Amniotic stem cell (primary cell): ENCODE measurements around the gene ABCA13.
"Not testable (repeated sequence)": the region's sequence is repeated elsewhere in the genome, so short reads cannot be mapped to it uniquely, and the experiment has no call there.

ENCODE experiments used
- DNase-seq: peaks from one replicate; lab custom pipeline; 2025; lab: John Stamatoyannopoulos, UW

ABCA13 gene

DNA sequence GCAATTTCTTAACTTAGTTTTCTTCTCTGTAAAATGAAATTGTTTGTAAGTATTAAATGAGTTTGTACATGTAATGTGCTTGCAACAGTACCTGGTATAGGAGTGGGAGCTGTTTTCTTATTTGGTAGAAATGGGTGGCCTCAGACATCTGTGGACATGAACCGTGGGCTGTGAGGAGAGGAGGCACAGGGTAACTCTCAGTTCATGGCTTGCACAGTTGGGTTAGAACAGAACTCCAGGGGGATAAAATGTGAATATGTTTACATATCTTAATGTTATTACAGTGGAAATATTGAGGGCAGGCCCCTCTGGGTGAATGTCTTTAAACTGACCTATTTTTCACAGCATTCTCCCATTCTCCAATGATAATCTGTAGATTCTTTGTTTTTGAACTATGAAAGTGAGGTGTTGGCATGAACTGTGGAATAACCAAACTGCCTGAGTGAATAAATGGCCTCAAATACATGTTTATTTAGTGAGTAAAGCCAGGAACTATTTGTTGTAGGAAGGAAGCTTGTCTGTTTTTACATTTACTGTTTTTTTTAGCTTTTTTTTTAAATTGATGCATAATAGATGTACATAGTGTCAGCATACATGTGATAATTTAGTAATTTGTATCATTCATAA, 2.6 kb downstream of the ABCA13 start:
- DNase-seq, result no peak

DNA sequence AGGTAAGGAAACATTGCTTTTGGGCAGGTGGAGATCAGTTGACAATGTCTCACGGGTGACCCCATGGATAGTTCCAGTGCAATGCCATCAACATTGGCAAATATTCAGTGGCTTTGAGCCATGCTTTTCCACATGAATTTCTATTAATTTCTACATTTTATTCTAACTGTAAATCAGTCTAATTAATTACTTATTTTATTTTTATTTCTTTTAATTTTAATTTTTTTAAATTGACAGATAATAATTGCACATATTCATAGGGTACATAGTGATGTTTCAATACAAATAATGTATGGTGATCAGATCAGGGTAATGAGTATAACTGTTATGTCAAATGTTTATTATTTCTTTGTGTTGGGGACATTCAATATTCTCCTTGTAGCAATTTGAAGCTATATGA, 3.8 kb downstream of the ABCA13 start:
- no peak for DNase-seq

DNA sequence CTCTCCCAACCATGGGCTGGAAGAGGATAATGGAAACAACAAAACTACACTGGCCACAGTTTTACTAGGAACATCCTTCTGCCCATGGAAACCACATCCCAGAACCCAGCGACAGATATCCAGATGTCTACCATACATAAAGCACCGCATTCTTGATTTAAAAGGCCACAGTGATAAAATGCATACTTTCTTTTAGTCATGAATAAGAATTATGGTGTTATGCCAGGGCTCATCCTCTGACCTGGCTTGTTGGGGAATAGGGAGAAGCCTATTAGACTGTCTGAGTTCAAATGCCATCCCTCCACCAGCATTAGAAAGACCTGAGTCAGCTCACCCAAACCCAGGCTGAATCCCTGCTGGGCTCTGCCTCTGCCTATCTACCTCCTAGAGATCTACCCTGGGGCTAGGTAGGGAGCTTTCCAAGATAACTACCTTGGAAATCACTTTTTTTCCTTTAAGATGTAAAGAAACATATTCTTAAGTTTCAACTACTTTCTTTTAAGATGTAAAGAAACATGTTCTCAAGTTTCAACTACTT, 5.2 kb downstream of the ABCA13 start:
- DNase-seq, result no peak

DNA sequence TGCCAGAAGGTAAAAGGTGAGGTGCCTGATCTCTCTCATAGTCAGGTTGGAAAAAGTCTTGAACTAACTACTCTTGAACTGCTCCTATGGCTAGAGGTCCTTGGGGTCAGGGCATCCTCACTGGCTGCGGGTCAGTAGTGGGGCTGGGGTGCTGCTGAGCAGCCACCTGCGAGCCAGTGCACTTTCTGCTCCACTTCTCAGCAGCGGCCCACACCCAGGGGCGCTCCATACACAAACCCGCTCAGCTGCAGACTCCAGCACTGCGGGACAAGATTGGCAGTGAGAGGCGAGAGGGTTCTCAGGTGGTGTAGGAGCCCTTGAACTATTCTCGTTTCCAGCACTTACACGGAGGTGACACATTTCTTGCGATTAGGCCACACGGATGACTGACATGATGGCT, 6.0 kb downstream of the ABCA13 start:
- DNase-seq, result no peak

DNA sequence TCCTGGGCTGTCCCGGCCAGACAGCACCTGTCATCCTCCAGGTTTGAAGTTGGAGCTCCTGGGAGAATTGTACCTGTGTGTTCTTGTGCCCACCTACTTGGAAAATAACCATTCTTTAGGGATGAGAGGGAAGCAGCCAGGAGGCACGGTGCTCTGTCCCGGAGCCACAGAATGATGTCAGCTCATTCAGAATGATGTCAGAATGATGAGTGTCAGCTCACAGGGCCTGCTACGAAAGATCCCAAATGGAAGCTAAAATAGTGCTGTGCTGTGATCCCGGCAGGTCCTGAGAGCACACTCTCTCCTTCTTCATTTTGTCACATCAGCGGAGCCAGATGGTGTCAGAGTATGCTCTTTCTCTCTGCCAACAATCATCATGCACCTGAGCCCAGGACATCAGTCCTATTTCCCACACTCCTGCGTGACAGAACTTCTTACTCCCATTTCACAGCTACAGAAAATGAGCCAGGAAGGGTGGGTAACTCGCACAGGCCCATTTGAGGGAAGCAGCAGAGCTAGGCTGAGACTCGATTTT, 8.3 kb downstream of the ABCA13 start:
- no peak for DNase-seq

DNA sequence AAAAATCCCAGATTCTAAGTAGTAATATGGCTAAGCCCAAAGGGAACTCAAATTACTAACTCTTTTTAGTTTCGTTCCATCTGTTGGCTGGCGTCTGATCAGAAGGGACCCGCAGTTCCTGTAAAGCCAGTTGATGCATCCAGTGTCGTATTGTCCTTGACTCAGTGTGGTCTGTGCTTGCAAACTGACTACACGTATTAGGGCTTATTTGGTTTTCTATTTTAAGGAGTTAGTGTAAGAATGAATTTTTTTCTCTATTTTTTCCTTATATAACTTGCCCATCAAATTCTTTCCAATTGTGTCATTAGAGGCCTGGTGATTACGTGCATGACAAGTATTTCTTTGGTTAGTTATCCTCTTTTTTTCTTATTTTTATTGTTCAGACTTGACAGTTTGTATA, 9.7 kb downstream of the ABCA13 start:
- no peak for DNase-seq

DNA sequence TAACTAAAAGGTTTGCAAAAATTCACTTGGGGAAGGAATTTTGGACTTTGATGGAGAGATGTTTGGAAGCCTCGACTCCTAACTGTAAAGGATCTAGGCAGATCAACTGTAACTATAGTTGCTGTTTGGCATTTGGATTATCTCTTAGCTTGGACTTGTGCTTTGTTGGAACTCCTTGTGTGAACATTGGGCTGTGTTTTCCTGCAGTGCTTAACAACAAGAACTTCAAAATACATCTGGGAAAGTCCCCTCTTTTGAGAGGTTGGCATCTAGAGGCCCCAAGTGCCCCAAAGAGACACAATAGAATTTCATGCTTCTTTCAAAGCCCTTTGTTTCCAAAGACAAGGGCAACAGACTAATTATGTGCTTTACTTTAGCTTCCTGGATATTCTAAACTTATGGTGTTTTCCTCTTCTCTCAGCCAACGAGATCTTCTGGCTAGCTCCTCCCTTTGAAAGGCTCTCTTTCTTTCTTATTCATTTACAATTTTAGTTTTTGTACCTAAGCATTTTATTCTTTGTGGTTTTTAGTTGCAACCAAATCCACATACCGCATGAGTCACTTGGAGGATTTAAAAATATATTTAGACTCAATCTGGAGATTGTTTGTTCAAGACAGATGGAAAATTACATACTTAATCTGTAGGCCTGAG, 11.6 kb downstream of the ABCA13 start:
- peak; percentile 31 for DNase-seq

DNA sequence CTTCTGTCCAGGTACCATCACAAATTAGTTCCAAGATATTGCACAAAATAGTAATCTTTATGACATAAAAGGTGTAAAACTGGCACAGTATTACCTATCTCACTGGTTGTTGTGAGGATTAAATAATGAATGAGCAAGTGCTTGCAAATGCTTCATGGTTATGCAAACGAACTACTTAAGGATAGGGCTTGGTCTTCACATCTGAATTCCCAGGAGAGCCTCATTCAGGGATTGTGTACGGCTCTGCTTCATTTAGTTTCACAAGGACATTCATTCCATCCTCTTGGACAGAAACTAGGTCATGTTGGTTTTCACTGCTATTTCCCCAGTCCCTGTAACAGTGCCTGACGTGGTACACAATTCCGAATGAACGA, 12.1 kb downstream of the ABCA13 start:
- DNase-seq, result no peak

DNA sequence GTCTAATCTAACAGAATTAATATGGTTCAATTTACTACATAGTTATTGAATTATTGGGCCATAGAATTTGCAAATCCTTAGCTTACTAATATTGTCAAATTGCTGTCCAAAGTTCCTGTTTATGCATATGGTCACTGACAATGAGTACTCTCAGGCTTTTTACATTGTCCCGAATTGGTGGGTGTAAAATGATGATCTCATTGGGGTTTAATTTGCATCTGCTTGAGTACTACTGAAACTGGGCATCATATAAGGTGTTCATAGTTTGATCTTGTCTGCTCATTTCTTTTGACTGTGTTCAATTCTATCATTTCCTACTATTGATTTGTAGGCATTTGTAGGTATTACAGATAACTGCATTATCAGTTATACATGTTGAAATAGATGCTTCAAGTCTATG, 12.7 kb downstream of the ABCA13 start:
- no peak for DNase-seq

DNA sequence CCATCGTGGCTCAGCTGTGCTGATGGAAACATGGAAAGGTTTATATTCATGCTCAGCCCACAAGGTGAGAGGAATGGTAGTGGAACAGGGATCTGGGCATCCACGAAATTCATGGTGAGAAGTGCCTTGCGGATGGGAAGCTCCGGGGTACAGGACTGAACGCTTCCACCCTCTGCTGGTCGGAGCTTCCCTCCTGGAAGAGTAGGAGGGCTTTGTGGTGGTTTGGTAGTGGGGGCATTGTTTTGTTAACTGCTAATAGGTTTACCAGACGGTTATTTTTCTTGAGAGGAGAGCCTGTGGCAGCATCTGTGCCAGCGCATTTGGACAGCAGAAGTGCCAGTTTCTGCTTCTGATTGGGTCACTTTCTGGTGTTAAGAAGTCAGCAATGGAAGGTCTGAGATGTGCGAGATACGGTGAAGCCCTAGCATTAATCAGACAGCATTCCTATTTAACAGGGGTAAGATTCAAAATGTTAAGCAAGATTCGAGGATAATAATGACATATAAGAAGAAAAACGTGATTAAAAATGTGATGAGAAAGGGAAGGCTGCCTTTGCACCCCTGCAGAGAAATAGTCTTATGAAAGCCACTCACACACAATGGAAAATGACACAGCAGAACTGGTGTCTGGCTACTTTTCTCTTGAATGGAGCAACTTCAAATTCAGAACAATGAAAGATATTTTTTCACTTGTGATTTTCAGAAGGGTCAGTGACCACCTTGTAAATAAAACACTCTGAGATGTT, 17.7 kb downstream of the ABCA13 start:
- DNase-seq, result no peak

DNA sequence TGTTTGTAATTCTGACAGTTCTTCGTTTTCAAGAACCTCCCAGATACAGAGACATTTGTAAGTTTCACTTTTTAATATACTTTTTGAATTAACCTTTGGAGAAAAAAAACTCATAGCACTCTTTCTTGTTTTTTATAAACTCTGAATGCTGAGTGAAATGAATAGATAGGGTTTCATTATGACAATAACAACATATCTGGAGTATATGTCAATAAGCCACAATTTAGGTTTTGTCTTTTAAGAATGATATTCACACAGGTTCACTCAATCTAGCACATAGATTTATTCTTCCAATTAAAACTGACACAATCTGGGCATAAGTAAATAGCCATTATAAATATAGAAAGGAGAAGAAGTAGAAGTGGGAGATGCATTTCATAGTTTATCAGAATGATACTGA, 21.7 kb downstream of the ABCA13 start:
- no peak for DNase-seq

DNA sequence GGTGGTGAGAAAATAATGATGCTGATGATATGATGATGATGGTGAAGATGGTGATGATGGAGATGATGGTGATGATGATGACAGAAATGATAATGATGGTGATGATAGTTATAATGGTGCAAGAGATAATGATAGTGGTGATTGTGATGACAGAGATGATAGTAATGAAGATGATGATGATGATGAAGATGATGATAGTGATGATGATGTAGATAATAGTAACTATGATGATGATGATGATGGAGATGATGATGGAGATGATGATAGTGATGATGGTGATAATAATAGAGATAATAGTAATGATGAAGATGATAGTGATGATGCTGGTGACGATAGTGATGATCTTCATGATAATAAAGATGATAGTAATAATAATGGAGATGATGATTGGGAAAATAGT, 22.2 kb downstream of the ABCA13 start:
- DNase-seq, result no peak

DNA sequence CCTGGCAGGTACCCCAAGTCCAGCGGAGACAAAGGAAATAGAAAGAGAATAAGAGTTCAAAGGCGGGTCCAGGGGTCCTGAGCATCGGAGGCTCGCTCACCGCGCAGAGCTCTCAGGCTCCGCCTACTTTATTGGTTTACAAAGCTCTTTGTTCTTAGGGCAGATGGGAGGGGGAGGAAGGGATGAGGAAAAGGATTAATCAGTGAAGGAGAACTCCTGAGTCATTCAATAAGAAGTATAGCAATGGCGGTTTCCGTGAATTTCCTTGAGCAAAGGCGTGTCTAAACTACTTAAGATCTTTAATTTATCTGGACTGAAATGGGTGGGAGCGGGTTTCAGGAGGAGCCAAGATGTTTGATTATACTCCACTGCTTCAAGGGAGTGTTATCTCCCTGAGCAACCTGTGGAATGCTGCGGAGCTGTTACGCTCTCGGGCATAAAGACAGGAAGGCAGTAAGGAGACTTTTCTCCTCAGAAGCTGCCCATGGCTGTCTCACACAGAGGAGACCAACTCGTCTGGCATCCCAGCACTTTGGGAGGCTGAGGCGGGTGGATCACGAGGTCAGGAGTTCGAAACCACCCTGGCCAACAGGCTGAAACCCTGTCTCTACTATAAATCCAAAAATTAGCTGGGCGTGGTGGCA, 29.8 kb downstream of the ABCA13 start:
- DNase-seq, result not testable (repeated sequence)

DNA sequence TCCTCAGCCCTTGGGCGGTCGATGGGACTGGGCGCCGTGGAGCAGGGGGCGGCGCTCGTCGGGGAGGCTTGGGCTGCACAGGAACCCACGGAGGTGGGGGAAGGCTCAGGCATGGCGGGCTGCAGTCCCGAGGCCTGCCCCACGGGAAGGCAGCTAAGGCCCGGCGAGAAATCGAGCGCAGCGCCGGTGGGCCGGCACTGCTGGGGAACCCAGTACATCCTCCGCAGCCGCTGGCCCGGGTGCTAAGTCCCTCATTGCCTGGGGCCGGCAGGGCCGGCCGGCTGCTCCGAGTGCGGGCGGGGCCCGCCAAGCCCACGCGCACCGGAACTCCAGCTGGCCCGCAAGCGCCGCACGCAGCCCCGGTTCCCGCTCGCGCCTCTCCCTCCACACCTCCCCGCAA, 31.7 kb downstream of the ABCA13 start:
- DNase-seq, result not testable (repeated sequence)

DNA sequence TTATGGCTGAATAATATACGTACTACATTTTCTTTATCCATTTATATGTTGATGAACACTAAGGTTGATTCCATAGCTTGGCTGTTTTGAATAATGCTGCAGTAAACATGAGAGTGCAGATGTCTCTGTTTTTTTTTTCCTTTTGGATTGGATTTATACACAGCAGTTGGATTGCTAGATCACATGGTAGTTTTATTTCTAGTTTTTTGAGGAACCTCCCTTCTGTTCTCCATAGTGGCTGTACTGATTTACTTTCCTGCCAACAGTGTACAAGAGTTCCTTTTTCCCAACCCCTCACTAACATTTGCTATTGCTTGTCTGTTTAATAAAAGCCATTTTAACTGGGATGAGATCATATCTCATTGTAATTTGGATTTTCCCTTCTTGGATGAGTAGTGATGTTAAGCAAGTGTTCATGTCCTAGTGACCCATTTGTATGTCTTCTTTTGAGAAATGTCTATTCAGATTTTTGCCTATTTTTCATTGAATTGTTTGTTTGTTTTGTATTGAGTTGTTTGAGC, 36.0 kb downstream of the ABCA13 start:
- no peak for DNase-seq

DNA sequence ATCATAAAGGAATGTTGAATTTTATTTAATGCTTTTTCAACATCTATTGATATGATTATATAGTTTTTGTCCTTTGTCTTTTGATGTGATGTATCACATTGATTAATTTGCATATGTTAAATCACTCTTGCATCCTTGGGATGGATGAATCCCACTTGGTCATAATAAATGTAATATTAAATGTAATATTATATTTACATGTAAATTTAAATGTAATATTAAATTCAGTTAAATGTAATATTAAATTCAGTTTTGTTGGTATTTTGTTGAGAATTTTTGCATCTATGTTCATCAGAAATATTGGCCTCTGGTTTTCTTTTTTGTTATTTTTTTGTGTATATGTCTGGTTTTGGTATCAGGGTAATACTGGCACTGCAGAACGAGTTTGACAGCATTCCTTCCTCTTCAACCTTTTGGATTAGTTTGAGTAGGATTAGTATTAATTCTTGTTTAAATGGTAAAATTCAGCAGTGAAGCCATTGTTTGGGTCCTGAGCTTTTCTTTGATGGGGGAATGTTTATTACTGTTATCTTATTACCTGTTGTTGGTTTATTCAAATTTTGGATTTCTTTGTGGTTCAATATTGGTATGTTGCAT, 37.8 kb downstream of the ABCA13 start:
- no peak for DNase-seq

DNA sequence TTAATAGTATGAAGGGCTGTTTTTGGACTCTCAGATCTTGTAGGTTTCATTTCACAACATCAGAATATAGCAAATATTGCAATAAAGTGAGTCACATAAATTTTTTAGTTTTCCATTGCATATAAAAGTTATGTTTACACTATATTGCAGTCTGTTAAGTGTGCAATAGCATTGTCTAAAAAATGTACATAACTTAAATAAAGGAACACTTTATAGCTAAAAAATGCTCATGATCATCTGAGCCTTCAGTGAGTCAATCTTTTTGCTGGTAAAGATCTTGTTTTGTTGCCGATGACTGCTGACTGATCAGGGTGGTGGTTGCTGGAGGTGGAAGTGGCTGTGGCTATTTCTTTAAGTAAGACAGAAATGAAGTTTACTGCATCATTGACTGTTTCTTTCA, 42.0 kb downstream of the ABCA13 start:
- DNase-seq, result no peak

DNA sequence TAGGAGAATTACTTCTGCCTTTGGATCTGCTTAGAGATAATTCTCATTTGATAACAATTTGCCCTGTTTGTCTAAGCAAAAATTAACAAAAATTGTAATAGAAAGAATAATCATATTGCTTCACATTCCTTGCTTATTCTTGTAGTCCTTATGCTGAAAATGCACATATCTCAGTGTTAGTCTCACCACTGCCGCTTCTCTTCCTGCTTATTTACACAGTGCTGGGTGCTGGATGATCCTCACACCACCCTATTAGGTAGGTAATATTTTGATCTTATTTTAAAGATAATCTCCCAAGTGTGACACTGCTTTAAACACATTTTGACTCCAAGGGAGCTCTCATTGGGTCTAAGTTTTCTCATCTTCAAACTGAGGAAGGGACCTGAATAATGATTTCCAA, 46.0 kb downstream of the ABCA13 start:
- DNase-seq, result no peak

DNA sequence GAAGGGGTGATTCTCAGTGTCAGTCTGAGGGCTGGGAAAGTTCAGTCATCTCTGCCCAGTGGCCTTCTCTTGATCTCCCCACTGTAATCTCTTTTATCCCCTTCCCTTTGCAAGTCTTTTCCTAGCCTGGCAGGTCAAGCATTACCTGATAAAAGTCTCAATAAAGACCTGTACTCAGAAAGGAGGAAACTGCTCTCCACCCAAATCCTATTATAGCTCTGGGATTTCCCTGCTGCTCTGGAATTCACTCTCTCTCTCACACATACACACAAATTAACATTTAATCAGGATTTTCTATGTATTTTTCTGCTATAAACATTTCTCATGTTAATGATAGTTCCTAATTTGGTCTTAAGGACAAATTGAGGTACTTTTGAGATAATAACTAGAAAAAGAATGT, 46.5 kb downstream of the ABCA13 start:
- no peak for DNase-seq

DNA sequence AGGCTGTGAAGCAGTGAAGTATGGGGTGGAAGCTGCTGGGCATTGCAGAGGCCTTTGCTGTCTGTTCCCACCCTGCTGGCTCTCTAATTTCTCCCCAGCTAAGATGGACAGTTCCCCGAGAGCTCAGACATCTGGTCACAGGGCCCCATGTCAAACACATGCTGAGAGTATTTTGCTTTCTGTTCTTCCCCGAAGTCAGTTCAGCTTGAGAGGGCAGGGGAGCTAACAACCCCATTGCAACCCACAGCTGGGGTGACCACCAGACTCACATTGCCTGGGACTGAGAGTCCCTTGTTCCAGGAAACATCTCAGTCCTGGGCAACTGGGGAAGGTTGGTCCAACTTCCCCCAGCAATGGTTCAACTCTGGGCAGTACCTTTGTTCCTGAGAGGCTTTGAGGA, 52.8 kb downstream of the ABCA13 start:
- DNase-seq, result no peak

DNA sequence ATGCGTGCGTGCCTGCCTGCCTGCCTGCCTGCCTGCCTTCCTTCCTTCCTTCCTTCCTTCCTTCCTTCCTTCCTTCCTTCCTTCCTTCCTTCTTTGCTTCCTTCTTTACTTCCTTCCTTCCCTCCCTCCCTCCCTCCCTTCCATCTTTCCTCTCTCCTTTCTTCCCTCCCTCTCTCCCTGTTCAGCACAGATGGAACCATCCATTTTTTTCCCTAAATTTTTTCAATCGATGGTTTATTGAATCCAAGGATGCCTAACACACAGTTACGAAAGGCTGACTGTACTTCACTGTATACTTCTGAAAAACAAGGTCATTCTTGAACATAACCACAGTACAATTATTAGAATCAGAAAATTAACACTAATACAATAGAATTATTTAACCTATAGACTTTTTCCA, 53.8 kb downstream of the ABCA13 start:
- no peak for DNase-seq

DNA sequence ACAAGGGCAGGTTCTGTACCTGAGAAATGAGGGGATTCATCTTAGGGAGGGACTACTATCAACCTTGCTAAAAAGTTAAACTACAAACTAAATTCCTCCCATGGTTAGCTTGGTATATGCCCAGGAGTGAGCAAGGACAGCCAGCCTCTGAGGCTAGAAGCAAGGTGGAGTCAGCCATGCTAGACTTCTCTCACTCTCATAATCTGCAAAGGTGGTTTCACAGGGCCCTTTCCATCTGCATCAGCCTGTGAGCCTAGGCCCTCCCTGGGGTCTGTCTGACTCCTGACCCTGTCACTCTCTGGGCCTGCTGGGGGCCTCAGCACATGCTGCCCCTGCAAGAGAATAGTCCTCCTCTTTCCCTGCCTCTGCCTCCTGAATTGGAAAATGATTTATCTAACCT, 66.1 kb downstream of the ABCA13 start:
- no peak for DNase-seq
